Suprapubic skin (tissue), 4 donors: ENCODE results near the gene ACTMAP.

ENCODE experiments used
- POLR2A ChIP-seq, 2 donors: fragments of 450-650 bp; IDR thresholded peaks; one replicate each; pipeline ENCODE4 v1.6.1; 2017; ENCODE audit warnings: antibody characterized with exemption in 2 of 2, mild to moderate bottlenecking in 2 of 2, moderate library complexity in 2 of 2
- POLR2AphosphoS5 ChIP-seq, 3 donors: sonication (generic); formaldehyde crosslinking; IDR thresholded peaks; one replicate each; pipeline ENCODE4 v1.6.1; 2017; ENCODE audit warnings: antibody characterized with exemption in 3 of 3

DNA sequence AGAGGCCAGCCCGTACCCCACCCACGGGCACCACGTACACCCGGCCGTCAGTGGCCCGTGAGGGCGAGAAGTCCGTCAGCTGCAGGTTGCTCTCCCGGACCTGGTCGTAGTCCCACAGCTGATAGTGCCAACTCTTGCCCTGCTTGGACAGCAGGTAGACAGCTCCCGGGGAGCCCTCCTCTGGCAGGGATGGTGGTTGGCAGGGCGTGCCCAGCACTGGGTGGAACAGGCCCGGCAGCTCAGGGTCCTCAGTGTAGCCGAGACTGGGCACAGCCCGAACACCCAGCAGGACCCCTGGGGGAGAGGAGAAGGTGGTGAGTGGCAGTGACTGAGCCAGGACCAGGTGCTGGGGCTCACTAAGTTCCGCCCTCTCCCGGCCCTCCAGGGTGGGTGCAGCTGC is 7.8 kb downstream of the ACTMAP start:
- TF ChIP-seq POLR2A (IDR thresholded peaks at IDR 0.05) (no peak), POLR2AphosphoS5 (IDR thresholded peaks at IDR 0.05) (no peak)
